HS-27A (cell line): ENCODE measurements around the gene WWC1.

Experiments used
- DNase-seq: peaks from one replicate; pipeline ENCODE4 v3.0.0-alpha.2; 2012; ENCODE audit warnings: low read depth, missing footprints

Gene WWC1

DNA sequence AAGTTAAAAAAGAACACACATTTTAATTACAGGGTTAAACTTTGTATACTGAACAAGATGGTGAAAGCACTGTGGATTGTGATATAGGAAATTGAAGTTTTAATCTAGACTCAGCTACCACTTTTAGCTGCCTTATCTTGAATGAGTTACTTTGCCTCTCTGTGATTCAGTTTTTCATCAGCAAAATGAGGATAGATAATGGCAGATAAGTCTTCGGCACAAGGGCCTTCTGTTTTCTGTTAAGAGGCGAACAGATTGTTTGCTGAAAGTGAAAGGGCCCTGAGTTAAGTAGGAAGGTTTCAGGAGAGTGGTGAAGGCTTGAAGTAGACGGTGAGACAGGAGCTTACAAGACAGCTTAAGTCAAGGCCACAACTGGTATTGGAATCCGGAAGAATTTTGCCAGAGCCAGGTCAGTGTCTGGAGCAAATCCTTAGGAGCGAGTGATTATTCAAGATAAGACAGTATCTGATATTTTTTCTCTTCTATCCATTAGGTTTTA is 202.7 kb downstream of the WWC1 start:
- DNase-seq: no peak

DNA sequence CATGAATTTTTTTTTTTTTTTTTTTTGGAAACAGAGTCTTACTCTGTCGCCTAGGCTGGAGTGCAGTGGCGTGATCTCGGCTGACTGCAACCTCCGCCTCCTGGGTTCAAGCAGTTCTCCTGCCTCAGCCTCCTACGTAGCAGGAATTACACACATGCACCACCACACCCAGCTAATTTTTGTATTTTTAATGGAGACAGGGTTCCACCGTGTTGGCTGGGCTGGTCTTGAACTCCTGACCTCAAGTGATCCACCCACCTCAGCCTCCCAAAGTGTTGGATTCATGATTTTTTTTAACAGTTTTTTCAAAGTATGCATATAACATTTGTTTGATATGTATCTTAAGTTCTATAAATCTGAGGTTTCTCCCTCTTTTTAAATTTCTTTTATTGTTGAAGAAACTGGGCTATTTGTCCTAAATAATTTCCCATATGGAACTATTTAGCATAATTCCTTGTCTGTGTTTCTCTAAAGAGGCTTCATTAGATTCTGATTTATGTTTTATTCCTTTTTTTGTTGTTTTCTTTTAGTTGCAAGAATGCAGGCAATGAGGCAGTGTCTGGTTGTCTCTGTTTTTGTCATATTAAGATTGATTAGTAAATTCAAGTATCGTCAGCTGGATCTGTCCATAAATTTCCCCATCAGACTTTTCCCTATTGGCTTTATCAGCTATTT is 211.3 kb downstream of the WWC1 start:
- no peak for DNase-seq

DNA sequence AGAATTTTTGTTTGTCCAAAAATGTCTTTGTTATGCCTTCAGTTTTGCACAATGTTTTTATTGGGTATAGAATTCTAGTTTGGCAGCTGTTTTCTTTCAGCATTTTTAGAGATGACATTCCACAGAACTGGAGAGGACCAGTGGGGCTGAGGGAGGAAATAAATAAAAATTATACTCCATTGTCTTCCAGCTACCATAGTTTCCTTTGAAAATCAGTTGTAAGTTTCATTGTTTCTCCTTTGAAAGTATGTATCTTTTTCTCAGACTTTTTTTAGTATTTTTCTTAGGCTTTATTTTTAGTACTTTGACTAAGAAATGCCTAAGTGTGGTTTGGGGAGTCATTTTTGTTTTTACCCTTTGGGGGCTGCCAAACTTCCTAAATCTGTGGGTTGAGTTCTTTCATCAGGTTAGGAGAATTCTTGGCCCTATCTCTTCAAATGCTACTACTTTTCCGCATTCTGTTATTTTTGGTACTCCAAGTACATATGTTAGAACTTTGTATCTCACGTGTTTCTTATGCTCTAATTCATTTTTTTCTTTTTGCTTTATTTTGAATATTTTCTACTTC is 222.5 kb downstream of the WWC1 start:
- no peak for DNase-seq
